Adipocyte (in vitro differentiated cells): Measurements from ENCODE around the gene TRIO.

Experiments
- DNase-seq: peaks from one replicate; pipeline ENCODE4 v3.0.0-alpha.2; 2015; ENCODE audit warnings: low read depth
- H3K27me3 ChIP-seq: replicated peaks from 2 replicates; pipeline ENCODE4 v1.7.0; 2013; ENCODE audit warnings: mild to moderate bottlenecking, low read length, moderate library complexity; ENCODE audit not compliant: control insufficient read depth, insufficient read depth
- H3K36me3 ChIP-seq: 2 replicates; pipeline ENCODE4 v1.7.0; 2013; ENCODE audit warnings: low read length, mild to moderate bottlenecking, moderate library complexity; ENCODE audit not compliant: control insufficient read depth, insufficient read depth, severe bottlenecking
- H3K4me1 ChIP-seq: 2 replicates; pipeline ENCODE4 v1.7.0; 2013; ENCODE audit warnings: mild to moderate bottlenecking, low read length, moderate library complexity; ENCODE audit not compliant: control insufficient read depth, insufficient read depth
- H3K4me3 ChIP-seq: 2 replicates; pipeline ENCODE4 v1.7.0; 2013; ENCODE audit warnings: mild to moderate bottlenecking, low read length, moderate library complexity
- H3K9ac ChIP-seq: 2 replicates; pipeline ENCODE4 v1.7.0; 2013; ENCODE audit warnings: mild to moderate bottlenecking, low read length, moderate library complexity
- H3K9me3 ChIP-seq: 2 replicates; pipeline ENCODE4 v1.7.0; 2013; ENCODE audit warnings: mild to moderate bottlenecking, low read length, moderate library complexity; ENCODE audit not compliant: control insufficient read depth

TRIO gene

DNA sequence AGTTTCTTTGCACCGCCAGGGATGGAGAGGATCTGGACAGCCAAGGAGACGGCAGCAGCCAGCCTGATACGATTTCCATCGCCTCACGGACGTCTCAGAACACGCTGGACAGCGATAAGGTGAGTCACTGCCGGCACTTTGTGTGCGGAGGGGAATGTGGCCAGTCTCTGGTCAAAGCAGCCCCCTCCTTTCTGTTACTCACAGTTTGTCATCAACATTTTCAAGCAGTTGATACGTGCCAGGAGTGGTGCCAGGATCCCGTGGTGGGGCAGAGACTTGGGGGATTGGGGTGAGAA, 263.4 kb downstream of the TRIO start:
- H3K4me3 ChIP-seq: no peak overlapping the region
- peak; percentile 61 for DNase-seq
- peaks cover 51% of the 10 kb centered on the region for H3K36me3 ChIP-seq
- H3K4me1 ChIP-seq: peaks cover 60% of the 10 kb centered on the region
- no peaks in the 10 kb centered on the region for H3K9me3 ChIP-seq
- H3K9ac ChIP-seq: peak overlapping the region; percentile 34
- no peaks in the 10 kb centered on the region for H3K27me3 ChIP-seq

GRCh38 chr5:14407051-14407450, 263.9 kb downstream of the TRIO start:
- Histone ChIP-seq H3K27me3 (no peaks in the 10 kb centered on the region), H3K4me3 (no peak overlapping the region), H3K9me3 (no peaks in the 10 kb centered on the region), H3K9ac (peak overlapping the region; percentile 34), H3K4me1 (peaks cover 61% of the 10 kb centered on the region), H3K36me3 (peaks cover 50% of the 10 kb centered on the region)
- DNase-seq: no peak

DNA sequence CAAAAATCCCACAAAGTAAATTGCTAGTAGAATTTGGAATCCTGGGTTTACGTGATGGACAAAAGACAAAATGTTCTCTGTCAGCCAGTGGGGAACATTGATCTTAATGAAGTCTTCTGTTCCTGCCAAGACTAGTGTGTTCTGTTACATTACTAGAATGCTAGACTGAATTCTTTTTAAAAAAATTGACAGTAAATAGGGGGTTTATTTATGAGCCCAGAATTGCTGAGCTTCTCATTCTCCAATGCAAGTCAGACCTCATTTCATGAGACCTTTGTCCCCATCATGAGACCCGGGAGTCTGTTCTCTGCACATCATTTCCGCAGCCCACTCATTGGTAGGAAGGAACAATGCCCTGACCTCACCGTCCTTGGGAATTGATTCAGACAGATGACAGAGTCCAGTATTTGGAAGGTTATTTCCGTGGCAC, 264.6 kb downstream of the TRIO start:
- Histone ChIP-seq H3K4me3 (no peak overlapping the region), H3K9me3 (no peaks in the 10 kb centered on the region), H3K4me1 (peaks cover 61% of the 10 kb centered on the region), H3K36me3 (peaks cover 53% of the 10 kb centered on the region), H3K9ac (peak overlapping the region; percentile 62), H3K27me3 (no peaks in the 10 kb centered on the region)
- no peak for DNase-seq

GRCh38 chr5:14408969-14409586, 265.9 kb downstream of the TRIO start:
- H3K27me3 ChIP-seq: no peaks in the 10 kb centered on the region
- H3K9ac ChIP-seq: peak overlapping the region; percentile 62
- H3K36me3 ChIP-seq: peaks cover 67% of the 10 kb centered on the region
- DNase-seq: no peak
- H3K4me1 ChIP-seq: peaks cover 61% of the 10 kb centered on the region
- H3K4me3 ChIP-seq: no peak overlapping the region
- H3K9me3 ChIP-seq: no peaks in the 10 kb centered on the region

DNA sequence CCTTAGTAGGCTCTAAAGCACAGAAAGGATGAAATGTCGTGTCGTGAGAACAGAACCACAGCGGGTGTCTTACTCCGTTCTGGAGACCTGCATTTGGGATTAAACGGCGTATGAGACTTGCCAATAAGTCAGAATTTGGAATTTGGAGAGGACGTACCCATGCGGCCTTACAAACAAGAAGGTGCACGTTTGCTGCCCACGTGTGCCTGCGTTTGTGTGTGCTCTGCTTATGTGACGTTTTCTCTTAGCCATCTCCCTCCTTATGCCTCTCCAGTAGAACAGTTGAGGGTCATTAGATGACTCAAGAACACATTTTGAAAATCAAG, 266.9 kb downstream of the TRIO start:
- Histone ChIP-seq H3K9ac (peak overlapping the region; percentile 48), H3K9me3 (no peaks in the 10 kb centered on the region), H3K36me3 (peaks cover 69% of the 10 kb centered on the region), H3K27me3 (no peaks in the 10 kb centered on the region), H3K4me1 (peaks cover 61% of the 10 kb centered on the region), H3K4me3 (peak overlapping the region; percentile 7)
- no peak for DNase-seq

GRCh38 chr5:14410394-14411201, 267.5 kb downstream of the TRIO start:
- peak overlapping the region; percentile 7 for H3K4me3 ChIP-seq
- H3K27me3 ChIP-seq: no peaks in the 10 kb centered on the region
- H3K9ac ChIP-seq: peak overlapping the region; percentile 48
- DNase-seq: peak; percentile 15
- no peaks in the 10 kb centered on the region for H3K9me3 ChIP-seq
- H3K4me1 ChIP-seq: peaks cover 64% of the 10 kb centered on the region
- H3K36me3 ChIP-seq: peaks cover 70% of the 10 kb centered on the region

DNA sequence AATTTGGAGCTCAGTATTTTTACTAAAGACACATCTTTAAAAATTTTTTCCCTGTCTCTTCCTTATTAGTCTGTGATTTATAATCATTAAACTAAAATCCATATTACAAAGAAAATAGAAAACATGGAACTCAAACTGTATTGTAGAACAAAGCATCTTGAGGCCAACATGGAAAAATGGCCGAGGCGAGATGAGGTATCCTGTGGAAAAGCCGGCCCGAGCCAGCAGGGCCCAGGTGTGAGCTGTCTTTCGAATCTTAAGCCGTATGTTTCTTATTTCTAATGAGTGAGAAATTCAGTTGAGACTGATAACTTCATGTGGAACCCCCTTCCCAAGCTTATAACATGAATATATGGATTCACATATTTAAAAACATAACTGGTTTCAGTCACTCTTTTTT, 268.1 kb downstream of the TRIO start:
- no peak for DNase-seq
- Histone ChIP-seq H3K27me3 (no peaks in the 10 kb centered on the region), H3K4me1 (peaks cover 64% of the 10 kb centered on the region), H3K4me3 (no peak overlapping the region), H3K36me3 (peaks cover 67% of the 10 kb centered on the region), H3K9ac (peak overlapping the region; percentile 48), H3K9me3 (no peaks in the 10 kb centered on the region)

DNA sequence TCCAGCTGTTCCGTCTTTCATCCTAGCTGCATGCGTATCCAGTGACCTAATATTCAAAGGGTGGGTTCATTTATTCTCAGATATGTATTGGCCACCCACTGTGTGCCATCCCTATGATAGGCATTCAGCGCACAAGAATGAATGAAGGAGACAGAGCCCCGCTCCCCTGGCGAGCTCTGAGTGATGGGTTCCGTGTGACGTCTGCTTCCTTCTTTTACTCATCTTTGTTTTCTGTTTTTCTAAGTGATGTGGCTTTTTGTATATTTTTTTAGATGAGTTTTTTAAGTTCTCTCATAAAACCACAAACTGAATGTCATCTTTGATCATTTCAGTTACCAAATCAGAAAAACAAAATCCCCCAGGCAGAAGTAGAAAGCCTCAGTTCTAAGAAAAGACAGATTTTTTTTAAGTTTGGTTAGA, 270.2 kb downstream of the TRIO start:
- Histone ChIP-seq H3K4me1 (peaks cover 64% of the 10 kb centered on the region), H3K36me3 (peaks cover 57% of the 10 kb centered on the region), H3K9me3 (no peaks in the 10 kb centered on the region), H3K9ac (no peak overlapping the region), H3K4me3 (no peak overlapping the region), H3K27me3 (no peaks in the 10 kb centered on the region)
- DNase-seq: peak; percentile 24

DNA sequence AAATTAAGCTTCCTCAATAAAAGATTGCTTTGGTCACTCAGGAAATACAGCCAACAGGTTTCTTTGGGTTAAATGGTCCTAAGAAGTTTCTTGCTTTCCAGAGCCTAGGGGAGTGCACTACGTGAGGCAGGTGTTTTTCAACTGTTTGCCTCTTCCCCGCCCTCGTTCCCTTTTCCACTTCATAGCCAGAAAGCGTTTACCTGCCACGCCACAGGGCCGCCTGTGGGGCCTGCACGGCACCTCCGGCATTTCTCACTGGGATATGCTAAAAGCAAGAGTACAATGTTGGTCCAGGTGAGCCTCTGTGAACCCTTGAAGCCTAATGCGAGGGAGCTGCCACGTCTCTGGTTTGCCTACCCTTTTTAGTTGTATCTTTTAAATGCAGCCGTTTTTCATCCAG, 270.9 kb downstream of the TRIO start:
- Histone ChIP-seq H3K4me3 (no peak overlapping the region), H3K9me3 (no peaks in the 10 kb centered on the region), H3K4me1 (peaks cover 63% of the 10 kb centered on the region), H3K27me3 (no peaks in the 10 kb centered on the region), H3K36me3 (peaks cover 53% of the 10 kb centered on the region), H3K9ac (no peak overlapping the region)
- no peak for DNase-seq

DNA sequence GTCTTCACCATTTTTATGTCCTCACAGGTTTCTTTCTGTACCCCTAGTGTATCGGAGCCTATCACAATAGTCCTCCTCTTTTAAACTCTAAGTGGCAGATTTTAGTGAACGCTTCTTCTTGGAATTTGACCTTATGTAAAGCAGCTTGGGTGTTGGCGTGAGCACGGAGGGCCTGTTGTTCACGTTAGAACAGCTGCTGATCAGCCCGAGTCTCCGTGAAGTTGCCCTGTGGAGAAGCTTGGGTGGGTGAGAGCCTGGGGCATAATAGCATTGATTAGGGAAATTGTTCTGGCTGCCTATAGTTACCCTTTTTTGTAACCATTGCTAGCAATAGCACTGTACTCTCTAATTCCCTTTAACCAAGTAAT, 271.5 kb downstream of the TRIO start:
- Histone ChIP-seq H3K36me3 (peaks cover 55% of the 10 kb centered on the region), H3K9ac (no peak overlapping the region), H3K27me3 (no peaks in the 10 kb centered on the region), H3K9me3 (no peaks in the 10 kb centered on the region), H3K4me1 (peaks cover 57% of the 10 kb centered on the region), H3K4me3 (no peak overlapping the region)
- no peak for DNase-seq

- Histone ChIP-seq H3K9ac (no peak overlapping the region), H3K36me3 (peaks cover 60% of the 10 kb centered on the region), H3K4me3 (no peak overlapping the region), H3K9me3 (no peaks in the 10 kb centered on the region), H3K27me3 (no peaks in the 10 kb centered on the region), H3K4me1 (peaks cover 56% of the 10 kb centered on the region)
- DNase-seq: peak; percentile 64
These were observed 272.0 kb downstream of the TRIO start for GRCh38 chr5:14415024-14415697.
